A673 (cell line): ENCODE measurements around the gene TSGA10. TPM values are rescaled to one million over a fixed set of nuclear protein-coding genes. Genes with fewer than 3 reads are reported as not detected.

ENCODE experiments used
- BruUV-seq: library from RNA; stranded (reverse); fragments of 400-500 nt; replicated peaks from 2 replicates; lab custom pipeline; 2021; lab: Mats Ljungman, UMichigan
- CTCF ChIA-PET: fragments of 300-600 bp; sonication (Branson Sonifier 250); formaldehyde crosslinking; loops from one replicate; lab custom pipeline; 2022; ENCODE audit warnings: antibody characterized with exemption; lab: Charles Lee
- POLR2A ChIA-PET: fragments of 300-600 bp; sonication (Branson Sonifier 250); formaldehyde crosslinking; loops from one replicate; lab custom pipeline; 2022; ENCODE audit warnings: antibody characterized with exemption; ENCODE audit not compliant: low non-redundant PET; lab: Charles Lee
- DNase-seq: peaks from one replicate; pipeline ENCODE4 v3.0.0-alpha.2; 2015; ENCODE audit warnings: low spot score
- H3K27ac ChIP-seq: fragments of 200-600 bp; sonication (generic); 2 replicates; pipeline ENCODE4 v1.5.1; 2016; ENCODE audit warnings: mixed run types, low read depth, mild to moderate bottlenecking, mixed read lengths, antibody characterized with exemption, low read length; ENCODE audit not compliant: poor library complexity, severe bottlenecking
- H3K27me3 ChIP-seq: fragments of 200-600 bp; sonication (generic); replicated peaks from 2 replicates; pipeline ENCODE4 v1.6.1; 2017; ENCODE audit warnings: mixed run types, low read depth, mild to moderate bottlenecking, mixed read lengths, antibody characterized with exemption, low read length; ENCODE audit not compliant: insufficient read depth, poor library complexity
- H3K36me3 ChIP-seq: fragments of 200-600 bp; sonication (generic); 2 replicates; pipeline ENCODE4 v1.6.1; 2016; ENCODE audit warnings: mixed run types, mild to moderate bottlenecking, mixed read lengths, antibody characterized with exemption, low read length; ENCODE audit not compliant: insufficient read depth, poor library complexity, severe bottlenecking
- H3K4me1 ChIP-seq: fragments of 200-600 bp; sonication (generic); 2 replicates; pipeline ENCODE4 v1.6.1; 2017; ENCODE audit warnings: mixed run types, mild to moderate bottlenecking, mixed read lengths, antibody characterized with exemption, low read length; ENCODE audit not compliant: insufficient read depth, poor library complexity, severe bottlenecking
- H3K4me3 ChIP-seq: fragments of 200-600 bp; sonication (generic); 2 replicates; pipeline ENCODE4 v1.5.1; 2016; ENCODE audit warnings: low read depth, mixed run types, mild to moderate bottlenecking, mixed read lengths, low read length; ENCODE audit not compliant: poor library complexity, severe bottlenecking
- H3K9me3 ChIP-seq: fragments of 200-600 bp; sonication (generic); 2 replicates; pipeline ENCODE4 v1.6.1; 2016; ENCODE audit warnings: mixed run types, low read depth, mild to moderate bottlenecking, mixed read lengths, antibody characterized with exemption, low read length; ENCODE audit not compliant: poor library complexity, severe bottlenecking
- EZH2 ChIP-seq: fragments of 200-600 bp; sonication (generic); IDR thresholded peaks from 2 replicates; pipeline ENCODE4 v1.6.1; 2017; ENCODE audit warnings: borderline replicate concordance, low read depth, mild to moderate bottlenecking, mixed read lengths, antibody characterized with exemption, low read length; ENCODE audit not compliant: poor library complexity, severe bottlenecking
- intact Hi-C: fragments of 100-400 bp; cut with micrococcal nuclease; formaldehyde crosslinking; loops from one replicate; pipeline ENCODE4 v1.10.0; 2022; ENCODE audit not compliant: unreplicated experiment
- total RNA-seq: library from RNA; stranded (reverse); gene quantifications from 2 replicates; pipeline ENCODE4 v1.2.3, GENCODE V29; 2021
- TF ChIP-seq, protein P1 (sequence below): fragments of 300-800, 200-600 bp; sonication (generic); conservative IDR thresholded peaks from 2 replicates; pipeline ENCODE4 v1.5.1; 2017; ENCODE audit warnings: low read depth, mild to moderate bottlenecking, antibody characterized with exemption, low read length, moderate library complexity, mixed read lengths

TSGA10 gene
- total RNA-seq, 1 experiment from 2014 or later: 2.5 TPM

- H3K4me3 ChIP-seq: no peak overlapping the region
- no peaks in the 10 kb centered on the region for H3K27me3 ChIP-seq
- no peaks in the 10 kb centered on the region for H3K9me3 ChIP-seq
- no peak overlapping the region for H3K27ac ChIP-seq
- intact Hi-C loops: no loop called here
- ChIA-PET POLR2A (no interaction called here), CTCF (no interaction called here)
- H3K36me3 ChIP-seq: no peaks in the 10 kb centered on the region
- peak; percentile 22 for DNase-seq
- BruUV-seq: no TSS peak
- TF ChIP-seq EZH2: no peak
- TF ChIP-seq, protein P1, sequence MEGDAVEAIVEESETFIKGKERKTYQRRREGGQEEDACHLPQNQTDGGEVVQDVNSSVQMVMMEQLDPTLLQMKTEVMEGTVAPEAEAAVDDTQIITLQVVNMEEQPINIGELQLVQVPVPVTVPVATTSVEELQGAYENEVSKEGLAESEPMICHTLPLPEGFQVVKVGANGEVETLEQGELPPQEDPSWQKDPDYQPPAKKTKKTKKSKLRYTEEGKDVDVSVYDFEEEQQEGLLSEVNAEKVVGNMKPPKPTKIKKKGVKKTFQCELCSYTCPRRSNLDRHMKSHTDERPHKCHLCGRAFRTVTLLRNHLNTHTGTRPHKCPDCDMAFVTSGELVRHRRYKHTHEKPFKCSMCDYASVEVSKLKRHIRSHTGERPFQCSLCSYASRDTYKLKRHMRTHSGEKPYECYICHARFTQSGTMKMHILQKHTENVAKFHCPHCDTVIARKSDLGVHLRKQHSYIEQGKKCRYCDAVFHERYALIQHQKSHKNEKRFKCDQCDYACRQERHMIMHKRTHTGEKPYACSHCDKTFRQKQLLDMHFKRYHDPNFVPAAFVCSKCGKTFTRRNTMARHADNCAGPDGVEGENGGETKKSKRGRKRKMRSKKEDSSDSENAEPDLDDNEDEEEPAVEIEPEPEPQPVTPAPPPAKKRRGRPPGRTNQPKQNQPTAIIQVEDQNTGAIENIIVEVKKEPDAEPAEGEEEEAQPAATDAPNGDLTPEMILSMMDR: no peak
- no peaks in the 10 kb centered on the region for H3K4me1 ChIP-seq
Observed at GRCh38 chr2:99101697-99102096, 53.0 kb downstream of the TSGA10 start.

DNA sequence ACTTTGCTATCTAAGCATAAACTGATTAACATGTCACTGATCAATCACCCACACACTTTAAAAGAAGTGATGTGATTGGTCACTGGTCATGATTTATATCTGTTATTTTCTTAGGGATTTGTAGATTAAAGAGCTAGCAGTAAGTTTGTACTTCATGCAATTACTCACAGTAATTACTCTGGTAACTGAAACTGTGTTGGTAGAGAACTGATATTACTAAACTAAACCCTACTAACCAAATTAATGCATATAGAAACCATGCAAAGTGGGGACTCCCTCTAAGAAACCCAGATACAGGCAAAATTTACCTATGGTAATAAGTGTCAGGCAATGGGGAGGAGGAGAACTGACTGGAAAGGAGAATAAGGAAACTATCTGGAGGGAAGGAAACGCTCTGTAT, 58.0 kb downstream of the TSGA10 start:
- H3K27me3 ChIP-seq: no peaks in the 10 kb centered on the region
- ChIA-PET CTCF (no interaction called here), POLR2A (no interaction called here)
- BruUV-seq: no TSS peak
- no peak for TF ChIP-seq EZH2
- H3K4me3 ChIP-seq: no peak overlapping the region
- no peak for DNase-seq
- H3K27ac ChIP-seq: no peak overlapping the region
- intact Hi-C loops: no loop called here
- no peaks in the 10 kb centered on the region for H3K4me1 ChIP-seq
- no peaks in the 10 kb centered on the region for H3K36me3 ChIP-seq
- peaks cover 4% of the 10 kb centered on the region for H3K9me3 ChIP-seq

DNA sequence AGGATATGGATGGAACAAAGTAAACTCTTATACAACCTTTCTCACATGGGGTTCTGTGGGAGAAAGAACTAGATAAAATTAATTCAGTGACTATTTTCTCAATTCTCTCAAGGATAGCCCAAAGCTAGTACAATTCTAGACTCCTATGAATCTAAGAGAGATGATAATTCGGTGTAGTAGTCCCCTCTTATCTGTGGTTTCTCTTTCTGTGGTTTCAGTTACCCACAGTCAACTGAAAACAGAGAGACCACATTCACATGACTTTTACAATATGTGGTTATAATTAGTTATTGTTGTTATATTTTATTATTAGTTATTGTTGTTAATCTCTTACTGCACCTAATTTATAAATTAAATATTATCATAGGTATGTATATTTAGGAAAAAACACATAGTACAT, 66.7 kb downstream of the TSGA10 start:
- intact Hi-C loops: no loop called here
- Histone ChIP-seq H3K9me3 (no peaks in the 10 kb centered on the region), H3K4me3 (no peak overlapping the region), H3K36me3 (no peaks in the 10 kb centered on the region), H3K27ac (no peak overlapping the region), H3K4me1 (no peaks in the 10 kb centered on the region), H3K27me3 (peaks cover 3% of the 10 kb centered on the region)
- no peak for DNase-seq
- TF ChIP-seq, protein P1: no peak
- TF ChIP-seq EZH2: no peak
- no TSS peak for BruUV-seq
- ChIA-PET CTCF (no interaction called here), POLR2A (no interaction called here)

DNA sequence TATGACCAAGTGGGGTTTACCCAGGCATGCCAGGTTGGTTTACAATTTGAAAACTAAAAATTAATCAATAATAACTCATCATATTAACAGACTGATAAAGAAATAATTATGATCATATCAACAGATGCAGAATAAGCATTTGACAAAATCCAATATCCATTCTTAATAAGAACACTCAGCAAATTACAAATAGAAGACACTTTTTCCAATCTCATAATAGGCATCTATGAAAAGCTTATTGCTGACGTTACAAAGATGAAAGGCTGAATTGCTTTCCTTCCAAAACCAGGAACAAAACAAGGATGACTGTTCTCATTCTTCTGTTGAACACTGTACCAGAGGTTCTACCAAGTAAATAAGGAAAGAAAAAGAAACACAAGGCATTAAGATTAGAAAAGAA, 68.4 kb downstream of the TSGA10 start:
- TF ChIP-seq EZH2: no peak
- TF ChIP-seq, protein P1: no peak
- Histone ChIP-seq H3K9me3 (no peaks in the 10 kb centered on the region), H3K4me3 (no peak overlapping the region), H3K27me3 (peaks cover 19% of the 10 kb centered on the region), H3K4me1 (no peaks in the 10 kb centered on the region), H3K36me3 (no peaks in the 10 kb centered on the region), H3K27ac (no peak overlapping the region)
- BruUV-seq: no TSS peak
- DNase-seq: no peak
- intact Hi-C loops: no loop called here
- ChIA-PET POLR2A (no interaction called here), CTCF (no interaction called here)
